ENCODE results near the gene DDC. TPM values are rescaled to one million over a fixed set of nuclear protein-coding genes. Genes with fewer than 3 reads are reported as not detected.

The DDC gene
- total RNA-seq, 4 donors from 2014 or later = 0.44 to 0.79 (median 0.60) TPM; not detected in 1

GRCh38 chr7:50605059-50605458 is 39.9 kb upstream of the DDC start:
- no peak for DNase-seq (ENCODE audit: low spot score)
- no peak for TF ChIP-seq CTCF (IDR thresholded peaks at IDR 0.05)
- no peak for ATAC-seq (ENCODE audit: low FRiP score)

- no peak for DNase-seq (ENCODE audit: low spot score)
- ATAC-seq (ENCODE audit: low FRiP score) = no peak
- TF ChIP-seq CTCF (IDR thresholded peaks at IDR 0.05) = no peak
These were observed 38.1 kb upstream of the DDC start for GRCh38 chr7:50603287-50603686.

- TF ChIP-seq CTCF (IDR thresholded peaks at IDR 0.05) = no peak
- DNase-seq (ENCODE audit: low spot score) (no peak), ATAC-seq (ENCODE audit: low FRiP score) (no peak)
These were observed 34.2 kb upstream of the DDC start for GRCh38 chr7:50599385-50599784.

- no peak for TF ChIP-seq CTCF (IDR thresholded peaks at IDR 0.05)
- ATAC-seq (ENCODE audit: low FRiP score) = no peak
- DNase-seq (ENCODE audit: low spot score) = no peak
These were observed 33.5 kb upstream of the DDC start for GRCh38 chr7:50598460-50599343.

- DNase-seq (ENCODE audit: low spot score) = no peak
- no peak for TF ChIP-seq CTCF (IDR thresholded peaks at IDR 0.05)
These were observed 31.3 kb upstream of the DDC start for GRCh38 chr7:50596484-50596883.

GRCh38 chr7:50595491-50596102 is 30.4 kb upstream of the DDC start:
- DNase-seq (ENCODE audit: low spot score) (no peak), ATAC-seq (ENCODE audit: low FRiP score) (no peak)
- no peak for TF ChIP-seq CTCF (IDR thresholded peaks at IDR 0.05)

More at GRCh38 chr7:50596484-50596883, 31.3 kb upstream of the DDC start:
- ATAC-seq (ENCODE audit: low FRiP score) = no peak

All from omental fat pad (tissue), 4 donors.